ENCODE measurements around the gene C19orf12.

C19orf12 gene

DNA sequence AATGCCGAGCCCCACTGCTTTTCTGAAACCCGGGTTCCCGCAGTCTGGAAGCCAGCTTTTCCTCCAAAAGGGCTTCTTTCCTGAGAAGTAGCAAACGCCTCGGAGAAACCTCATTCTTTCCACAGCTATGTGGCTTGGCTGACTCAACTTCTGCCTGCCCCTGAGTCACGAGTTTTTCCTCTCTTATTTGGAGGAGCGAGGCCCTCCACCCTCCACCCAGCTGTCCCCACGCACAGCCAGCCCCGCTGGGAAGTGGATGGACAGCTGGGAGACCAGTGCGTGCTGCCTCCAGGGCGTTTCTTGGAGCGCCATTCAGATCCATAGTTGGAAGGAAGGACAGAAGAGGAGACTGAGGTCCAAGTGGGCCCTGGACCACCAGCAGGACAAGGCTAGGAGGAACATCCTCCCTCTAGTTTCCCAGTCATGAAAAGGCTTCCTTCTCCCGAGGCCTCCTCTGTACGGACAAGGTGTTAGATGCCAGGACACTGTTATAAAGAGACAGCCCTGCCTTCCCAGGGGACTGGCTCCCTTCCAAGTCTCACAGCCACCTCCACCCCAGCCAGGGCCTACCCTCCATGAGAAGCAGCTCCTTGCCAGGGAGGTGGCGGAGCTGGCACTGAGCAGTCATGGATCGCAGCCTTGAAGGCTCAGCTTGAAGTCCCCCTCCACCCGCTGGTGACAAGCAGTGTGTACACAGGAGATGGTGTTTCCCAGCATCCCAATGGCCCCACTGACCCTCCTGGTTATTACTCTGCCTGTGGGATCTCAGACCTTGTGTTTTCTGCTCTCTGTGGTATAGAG, 52.3 kb downstream of the C19orf12 start:
- DNase-seq (ENCODE audit: low spot score): no peak

DNA sequence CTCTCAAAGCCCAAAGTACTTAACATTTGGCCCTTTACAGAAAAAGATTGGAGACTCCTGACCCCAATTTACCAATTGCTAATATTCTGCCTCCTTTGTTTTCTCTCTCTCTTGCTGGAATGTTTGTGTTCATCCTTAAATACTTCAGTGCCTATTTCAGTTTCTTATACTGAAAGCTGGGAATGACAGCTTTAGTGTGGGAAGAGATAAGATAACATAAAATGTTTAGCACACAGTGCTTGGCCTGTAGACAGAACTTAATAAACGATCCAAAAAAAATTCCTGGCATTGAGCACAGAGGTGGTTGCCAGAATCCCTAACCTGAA, 52.8 kb downstream of the C19orf12 start:
- no peak for DNase-seq (ENCODE audit: low spot score)

GRCh38 chr19:29660835-29661234, 54.2 kb downstream of the C19orf12 start:
- no peak for DNase-seq (ENCODE audit: low spot score)

DNA sequence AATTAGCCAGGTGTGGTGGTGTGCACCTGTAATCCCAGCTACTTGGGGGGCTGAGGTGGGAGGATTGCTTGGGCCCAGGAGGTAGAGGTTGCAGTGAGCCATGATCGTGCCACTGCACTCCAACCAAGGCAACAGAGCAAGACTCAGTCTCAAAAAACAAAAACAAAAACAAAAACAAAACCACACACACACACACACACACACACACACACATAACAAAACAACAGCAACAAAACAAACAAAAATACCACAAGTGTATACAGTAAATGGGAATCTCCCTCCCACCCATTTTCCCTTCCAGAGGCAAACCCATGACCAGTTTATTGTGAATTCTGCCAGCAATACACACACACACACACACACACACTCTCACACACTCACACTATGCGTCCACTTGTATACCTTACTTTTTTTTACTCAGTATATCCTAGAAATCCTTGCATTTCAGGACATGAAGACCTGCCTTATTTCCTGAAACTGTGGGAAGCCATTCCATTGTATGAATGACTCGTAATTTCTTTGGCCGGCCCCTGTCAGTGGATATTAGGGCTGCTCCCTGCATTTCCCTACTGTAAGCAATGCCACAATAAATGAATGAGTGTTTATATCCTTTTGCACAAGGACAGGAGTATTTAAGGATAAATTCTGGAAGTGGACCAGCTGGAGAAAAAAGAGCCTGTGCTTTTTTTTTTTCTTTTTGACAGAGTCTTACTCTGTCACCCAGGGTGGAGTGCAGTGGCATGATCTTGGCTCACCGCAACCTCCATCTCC, 56.7 kb downstream of the C19orf12 start:
- DNase-seq (ENCODE audit: low spot score): no peak

- DNase-seq (ENCODE audit: low spot score): no peak
These were observed 59.3 kb downstream of the C19orf12 start for GRCh38 chr19:29655648-29656335.

- DNase-seq (ENCODE audit: low spot score): no peak
These were observed 61.7 kb downstream of the C19orf12 start for GRCh38 chr19:29653398-29653797.

GRCh38 chr19:29651622-29652394, 63.3 kb downstream of the C19orf12 start:
- DNase-seq (ENCODE audit: low spot score): no peak

GRCh38 chr19:29650772-29651387, 64.2 kb downstream of the C19orf12 start:
- no peak for DNase-seq (ENCODE audit: low spot score)

Data from CD4-positive, alpha-beta T cell treated with Interleukin-2 at 100 ng/mL for 4 hours (primary cell).